HEK293 (cell line): ENCODE measurements around the gene ZSCAN1.

Source experiments
- CTCF ChIA-PET: fragments of 350-600 bp; formaldehyde crosslinking; extraction: SDS; loops from one replicate; lab custom pipeline; 2021; ENCODE audit warnings: antibody characterized with exemption; lab: Yijun Ruan, JAX
- POLR2A ChIA-PET: fragments of 300-600 bp; formaldehyde crosslinking; extraction: SDS; loops from one replicate; lab custom pipeline; 2020; ENCODE audit warnings: antibody characterized with exemption, inconsistent platforms; lab: Yijun Ruan, JAX
- H3K27ac ChIP-seq: fragments of 200-500 bp; sonication (Bioruptor generic); 2 replicates; pipeline ENCODE4 v1.5.1; 2014; ENCODE audit warnings: low read depth, low read length, control low read depth, inconsistent platforms; ENCODE audit errors: extremely low read depth
- H3K36me3 ChIP-seq, 2 experiments: fragments of 200-500 bp in 1 of 2; sonication (Bioruptor generic) in 1 of 2; 1 replicate in 1 of 2; 2 replicates in 1 of 2; pipeline ENCODE4 v1.5.1; 2014 to 2017; ENCODE audit warnings: inconsistent platforms in 2 of 2, low read length in 2 of 2; ENCODE audit not compliant: control insufficient read depth in 2 of 2, insufficient read depth in 1 of 2
- H3K4me1 ChIP-seq: fragments of 200-500 bp; sonication (Bioruptor generic); 2 replicates; pipeline ENCODE4 v1.5.1; 2014; ENCODE audit warnings: mild to moderate bottlenecking, low read length, inconsistent platforms; ENCODE audit not compliant: control insufficient read depth, insufficient read depth
- H3K4me3 ChIP-seq: 2 replicates; pipeline ENCODE4 v1.5.1; 2011; ENCODE audit warnings: low read depth, mild to moderate bottlenecking, control low read depth, low read length, moderate library complexity
- H3K9me3 ChIP-seq: fragments of 200-500 bp; sonication (Bioruptor generic); 2 replicates; pipeline ENCODE4 v1.5.1; 2014; ENCODE audit warnings: low read depth, low read length, inconsistent platforms; ENCODE audit not compliant: control insufficient read depth, insufficient read depth
- REPIN1 ChIP-seq: fragments of 450-650 bp; formaldehyde crosslinking; IDR thresholded peaks from 2 replicates; pipeline ENCODE4 v1.5.1; 2017; ENCODE audit warnings: missing biosample characterization, missing genetic modification characterization, low read depth
- SALL2 ChIP-seq: fragments of 450-650 bp; formaldehyde crosslinking; IDR thresholded peaks from 2 replicates; pipeline ENCODE4 v1.5.0; 2017; ENCODE audit warnings: missing biosample characterization, mild to moderate bottlenecking, missing genetic modification characterization, borderline replicate concordance
- ZNF138 ChIP-seq: fragments of 450-650 bp; formaldehyde crosslinking; IDR thresholded peaks from 2 replicates; pipeline ENCODE4 v1.5.1; 2016; ENCODE audit warnings: missing biosample characterization, missing genetic modification characterization, borderline replicate concordance
- ZNF184 ChIP-seq: fragments of 450-650 bp; IDR thresholded peaks from 2 replicates; pipeline ENCODE4 v1.5.1; 2018; ENCODE audit warnings: missing biosample characterization, mild to moderate bottlenecking, missing genetic modification characterization
- ZNF23 ChIP-seq: fragments of 450-650 bp; formaldehyde crosslinking; IDR thresholded peaks from 2 replicates; pipeline ENCODE4 v1.5.1; 2016; ENCODE audit warnings: missing biosample characterization, missing genetic modification characterization, borderline replicate concordance
- ZNF24 ChIP-seq: fragments of 450-650 bp; formaldehyde crosslinking; IDR thresholded peaks from 2 replicates; pipeline ENCODE4 v1.5.1; 2016; ENCODE audit warnings: missing biosample characterization, missing genetic modification characterization
- ZNF423 ChIP-seq: fragments of 450-650 bp; formaldehyde crosslinking; IDR thresholded peaks from 2 replicates; pipeline ENCODE4 v1.5.1; 2016; ENCODE audit warnings: missing biosample characterization, missing genetic modification characterization
- ZNF426 ChIP-seq: fragments of 450-650 bp; formaldehyde crosslinking; IDR thresholded peaks from 2 replicates; pipeline ENCODE4 v1.5.1; 2017; ENCODE audit warnings: missing biosample characterization, missing genetic modification characterization, mild to moderate bottlenecking, inconsistent platforms, moderate library complexity
- ZNF785 ChIP-seq: fragments of 450-650 bp; formaldehyde crosslinking; IDR thresholded peaks from 2 replicates; pipeline ENCODE4 v1.5.1; 2016; ENCODE audit warnings: missing biosample characterization, missing genetic modification characterization
- TF ChIP-seq, protein P1 (sequence below): fragments of 450-650 bp; formaldehyde crosslinking; IDR thresholded peaks from 2 replicates; pipeline ENCODE4 v1.5.1; 2016; ENCODE audit warnings: missing biosample characterization, missing genetic modification characterization
- TF ChIP-seq, protein P2 (sequence below): fragments of 450-650 bp; formaldehyde crosslinking; IDR thresholded peaks from 2 replicates; pipeline ENCODE4 v1.5.1; 2016; ENCODE audit warnings: missing biosample characterization, missing genetic modification characterization
- TF ChIP-seq, protein P3 (sequence below): fragments of 450-650 bp; formaldehyde crosslinking; IDR thresholded peaks from 2 replicates; pipeline ENCODE4 v1.5.1; 2016; ENCODE audit warnings: missing biosample characterization, missing genetic modification characterization
- TF ChIP-seq, protein P4 (sequence below): fragments of 450-650 bp; formaldehyde crosslinking; IDR thresholded peaks from 2 replicates; pipeline ENCODE4 v1.5.1; 2017; ENCODE audit warnings: missing biosample characterization, missing genetic modification characterization
- TF ChIP-seq, protein P5 (sequence below): fragments of 450-650 bp; IDR thresholded peaks from 2 replicates; pipeline ENCODE4 v1.5.1; 2018; ENCODE audit warnings: missing biosample characterization, mild to moderate bottlenecking, missing genetic modification characterization
- TF ChIP-seq, protein P6 (sequence below): fragments of 450-650 bp; formaldehyde crosslinking; IDR thresholded peaks from 2 replicates; pipeline ENCODE4 v1.5.1; 2016; ENCODE audit warnings: missing biosample characterization, missing genetic modification characterization

ZSCAN1 gene

DNA sequence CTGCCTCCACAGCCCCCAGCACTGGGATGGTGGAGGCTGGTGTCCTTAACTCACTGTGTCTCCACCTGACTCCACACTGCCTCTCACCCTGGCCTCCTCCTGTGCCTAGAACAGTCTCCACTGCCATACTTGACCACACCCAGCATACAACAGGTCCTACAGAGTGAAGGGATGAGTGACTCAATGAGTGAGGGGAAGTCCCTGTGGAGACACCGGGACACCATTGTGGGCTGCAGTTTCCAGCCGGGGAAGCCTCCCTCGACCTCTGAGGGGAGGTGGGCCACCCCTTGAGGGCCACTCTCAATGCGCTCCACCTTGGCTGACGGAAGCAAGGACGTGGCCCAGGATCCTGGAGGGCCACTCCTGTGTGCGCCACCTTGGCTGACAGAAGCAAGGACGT, 22.4 kb downstream of the ZSCAN1 start:
- TF ChIP-seq REPIN1 (tag by site-specific recombination) (no peak), ZNF23 (tag by site-specific recombination) (no peak), ZNF24 (tag by site-specific recombination) (no peak), ZNF184 (tag by site-specific recombination) (no peak), SALL2 (tag by site-specific recombination) (no peak), ZNF138 (tag by site-specific recombination) (no peak), ZNF785 (tag by site-specific recombination) (no peak), ZNF426 (no peak), ZNF423 (no peak)
- TF ChIP-seq, protein P1, sequence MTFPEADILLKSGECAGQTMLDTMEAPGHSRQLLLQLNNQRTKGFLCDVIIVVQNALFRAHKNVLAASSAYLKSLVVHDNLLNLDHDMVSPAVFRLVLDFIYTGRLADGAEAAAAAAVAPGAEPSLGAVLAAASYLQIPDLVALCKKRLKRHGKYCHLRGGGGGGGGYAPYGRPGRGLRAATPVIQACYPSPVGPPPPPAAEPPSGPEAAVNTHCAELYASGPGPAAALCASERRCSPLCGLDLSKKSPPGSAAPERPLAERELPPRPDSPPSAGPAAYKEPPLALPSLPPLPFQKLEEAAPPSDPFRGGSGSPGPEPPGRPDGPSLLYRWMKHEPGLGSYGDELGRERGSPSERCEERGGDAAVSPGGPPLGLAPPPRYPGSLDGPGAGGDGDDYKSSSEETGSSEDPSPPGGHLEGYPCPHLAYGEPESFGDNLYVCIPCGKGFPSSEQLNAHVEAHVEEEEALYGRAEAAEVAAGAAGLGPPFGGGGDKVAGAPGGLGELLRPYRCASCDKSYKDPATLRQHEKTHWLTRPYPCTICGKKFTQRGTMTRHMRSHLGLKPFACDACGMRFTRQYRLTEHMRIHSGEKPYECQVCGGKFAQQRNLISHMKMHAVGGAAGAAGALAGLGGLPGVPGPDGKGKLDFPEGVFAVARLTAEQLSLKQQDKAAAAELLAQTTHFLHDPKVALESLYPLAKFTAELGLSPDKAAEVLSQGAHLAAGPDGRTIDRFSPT (tag by site-specific recombination) = no peak
- TF ChIP-seq, protein P2, sequence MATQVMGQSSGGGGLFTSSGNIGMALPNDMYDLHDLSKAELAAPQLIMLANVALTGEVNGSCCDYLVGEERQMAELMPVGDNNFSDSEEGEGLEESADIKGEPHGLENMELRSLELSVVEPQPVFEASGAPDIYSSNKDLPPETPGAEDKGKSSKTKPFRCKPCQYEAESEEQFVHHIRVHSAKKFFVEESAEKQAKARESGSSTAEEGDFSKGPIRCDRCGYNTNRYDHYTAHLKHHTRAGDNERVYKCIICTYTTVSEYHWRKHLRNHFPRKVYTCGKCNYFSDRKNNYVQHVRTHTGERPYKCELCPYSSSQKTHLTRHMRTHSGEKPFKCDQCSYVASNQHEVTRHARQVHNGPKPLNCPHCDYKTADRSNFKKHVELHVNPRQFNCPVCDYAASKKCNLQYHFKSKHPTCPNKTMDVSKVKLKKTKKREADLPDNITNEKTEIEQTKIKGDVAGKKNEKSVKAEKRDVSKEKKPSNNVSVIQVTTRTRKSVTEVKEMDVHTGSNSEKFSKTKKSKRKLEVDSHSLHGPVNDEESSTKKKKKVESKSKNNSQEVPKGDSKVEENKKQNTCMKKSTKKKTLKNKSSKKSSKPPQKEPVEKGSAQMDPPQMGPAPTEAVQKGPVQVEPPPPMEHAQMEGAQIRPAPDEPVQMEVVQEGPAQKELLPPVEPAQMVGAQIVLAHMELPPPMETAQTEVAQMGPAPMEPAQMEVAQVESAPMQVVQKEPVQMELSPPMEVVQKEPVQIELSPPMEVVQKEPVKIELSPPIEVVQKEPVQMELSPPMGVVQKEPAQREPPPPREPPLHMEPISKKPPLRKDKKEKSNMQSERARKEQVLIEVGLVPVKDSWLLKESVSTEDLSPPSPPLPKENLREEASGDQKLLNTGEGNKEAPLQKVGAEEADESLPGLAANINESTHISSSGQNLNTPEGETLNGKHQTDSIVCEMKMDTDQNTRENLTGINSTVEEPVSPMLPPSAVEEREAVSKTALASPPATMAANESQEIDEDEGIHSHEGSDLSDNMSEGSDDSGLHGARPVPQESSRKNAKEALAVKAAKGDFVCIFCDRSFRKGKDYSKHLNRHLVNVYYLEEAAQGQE (tag by site-specific recombination) = no peak
- TF ChIP-seq, protein P3, sequence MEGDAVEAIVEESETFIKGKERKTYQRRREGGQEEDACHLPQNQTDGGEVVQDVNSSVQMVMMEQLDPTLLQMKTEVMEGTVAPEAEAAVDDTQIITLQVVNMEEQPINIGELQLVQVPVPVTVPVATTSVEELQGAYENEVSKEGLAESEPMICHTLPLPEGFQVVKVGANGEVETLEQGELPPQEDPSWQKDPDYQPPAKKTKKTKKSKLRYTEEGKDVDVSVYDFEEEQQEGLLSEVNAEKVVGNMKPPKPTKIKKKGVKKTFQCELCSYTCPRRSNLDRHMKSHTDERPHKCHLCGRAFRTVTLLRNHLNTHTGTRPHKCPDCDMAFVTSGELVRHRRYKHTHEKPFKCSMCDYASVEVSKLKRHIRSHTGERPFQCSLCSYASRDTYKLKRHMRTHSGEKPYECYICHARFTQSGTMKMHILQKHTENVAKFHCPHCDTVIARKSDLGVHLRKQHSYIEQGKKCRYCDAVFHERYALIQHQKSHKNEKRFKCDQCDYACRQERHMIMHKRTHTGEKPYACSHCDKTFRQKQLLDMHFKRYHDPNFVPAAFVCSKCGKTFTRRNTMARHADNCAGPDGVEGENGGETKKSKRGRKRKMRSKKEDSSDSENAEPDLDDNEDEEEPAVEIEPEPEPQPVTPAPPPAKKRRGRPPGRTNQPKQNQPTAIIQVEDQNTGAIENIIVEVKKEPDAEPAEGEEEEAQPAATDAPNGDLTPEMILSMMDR (tag by site-specific recombination) = no peak
- TF ChIP-seq, protein P4, sequence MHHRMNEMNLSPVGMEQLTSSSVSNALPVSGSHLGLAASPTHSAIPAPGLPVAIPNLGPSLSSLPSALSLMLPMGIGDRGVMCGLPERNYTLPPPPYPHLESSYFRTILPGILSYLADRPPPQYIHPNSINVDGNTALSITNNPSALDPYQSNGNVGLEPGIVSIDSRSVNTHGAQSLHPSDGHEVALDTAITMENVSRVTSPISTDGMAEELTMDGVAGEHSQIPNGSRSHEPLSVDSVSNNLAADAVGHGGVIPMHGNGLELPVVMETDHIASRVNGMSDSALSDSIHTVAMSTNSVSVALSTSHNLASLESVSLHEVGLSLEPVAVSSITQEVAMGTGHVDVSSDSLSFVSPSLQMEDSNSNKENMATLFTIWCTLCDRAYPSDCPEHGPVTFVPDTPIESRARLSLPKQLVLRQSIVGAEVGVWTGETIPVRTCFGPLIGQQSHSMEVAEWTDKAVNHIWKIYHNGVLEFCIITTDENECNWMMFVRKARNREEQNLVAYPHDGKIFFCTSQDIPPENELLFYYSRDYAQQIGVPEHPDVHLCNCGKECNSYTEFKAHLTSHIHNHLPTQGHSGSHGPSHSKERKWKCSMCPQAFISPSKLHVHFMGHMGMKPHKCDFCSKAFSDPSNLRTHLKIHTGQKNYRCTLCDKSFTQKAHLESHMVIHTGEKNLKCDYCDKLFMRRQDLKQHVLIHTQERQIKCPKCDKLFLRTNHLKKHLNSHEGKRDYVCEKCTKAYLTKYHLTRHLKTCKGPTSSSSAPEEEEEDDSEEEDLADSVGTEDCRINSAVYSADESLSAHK (tag by site-specific recombination) = no peak
- TF ChIP-seq, protein P5, sequence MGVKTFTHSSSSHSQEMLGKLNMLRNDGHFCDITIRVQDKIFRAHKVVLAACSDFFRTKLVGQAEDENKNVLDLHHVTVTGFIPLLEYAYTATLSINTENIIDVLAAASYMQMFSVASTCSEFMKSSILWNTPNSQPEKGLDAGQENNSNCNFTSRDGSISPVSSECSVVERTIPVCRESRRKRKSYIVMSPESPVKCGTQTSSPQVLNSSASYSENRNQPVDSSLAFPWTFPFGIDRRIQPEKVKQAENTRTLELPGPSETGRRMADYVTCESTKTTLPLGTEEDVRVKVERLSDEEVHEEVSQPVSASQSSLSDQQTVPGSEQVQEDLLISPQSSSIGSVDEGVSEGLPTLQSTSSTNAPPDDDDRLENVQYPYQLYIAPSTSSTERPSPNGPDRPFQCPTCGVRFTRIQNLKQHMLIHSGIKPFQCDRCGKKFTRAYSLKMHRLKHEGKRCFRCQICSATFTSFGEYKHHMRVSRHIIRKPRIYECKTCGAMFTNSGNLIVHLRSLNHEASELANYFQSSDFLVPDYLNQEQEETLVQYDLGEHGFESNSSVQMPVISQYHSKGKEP = no peak
- TF ChIP-seq, protein P6, sequence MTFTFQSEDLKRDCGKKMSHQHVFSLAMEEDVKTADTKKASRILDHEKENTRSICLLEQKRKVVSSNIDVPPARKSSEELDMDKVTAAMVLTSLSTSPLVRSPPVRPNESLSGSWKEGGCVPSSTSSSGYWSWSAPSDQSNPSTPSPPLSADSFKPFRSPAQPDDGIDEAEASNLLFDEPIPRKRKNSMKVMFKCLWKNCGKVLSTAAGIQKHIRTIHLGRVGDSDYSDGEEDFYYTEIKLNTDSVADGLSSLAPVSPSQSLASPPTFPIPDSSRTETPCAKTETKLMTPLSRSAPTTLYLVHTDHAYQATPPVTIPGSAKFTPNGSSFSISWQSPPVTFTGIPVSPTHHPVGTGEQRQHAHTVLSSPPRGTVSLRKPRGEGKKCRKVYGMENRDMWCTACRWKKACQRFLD (tag by site-specific recombination) = no peak
- no peaks in the 10 kb centered on the region; the same call in 1 of the 2 replicates for H3K9me3 ChIP-seq
- POLR2A ChIA-PET = no interaction called here
- H3K27ac ChIP-seq = no peak overlapping the region
- CTCF ChIA-PET = no interaction called here
- H3K4me3 ChIP-seq = no peak overlapping the region
- H3K36me3 ChIP-seq = no peaks in the 10 kb centered on the region
- no peaks in the 10 kb centered on the region for H3K4me1 ChIP-seq
